ENCODE data around the gene STAT4. TPM values are rescaled to one million over a fixed set of nuclear protein-coding genes. Genes with fewer than 3 reads are reported as not detected.
A peak's percentile ranks its signal among the peaks of the same experiment; 100 is the strongest.

Gene STAT4, protein sequence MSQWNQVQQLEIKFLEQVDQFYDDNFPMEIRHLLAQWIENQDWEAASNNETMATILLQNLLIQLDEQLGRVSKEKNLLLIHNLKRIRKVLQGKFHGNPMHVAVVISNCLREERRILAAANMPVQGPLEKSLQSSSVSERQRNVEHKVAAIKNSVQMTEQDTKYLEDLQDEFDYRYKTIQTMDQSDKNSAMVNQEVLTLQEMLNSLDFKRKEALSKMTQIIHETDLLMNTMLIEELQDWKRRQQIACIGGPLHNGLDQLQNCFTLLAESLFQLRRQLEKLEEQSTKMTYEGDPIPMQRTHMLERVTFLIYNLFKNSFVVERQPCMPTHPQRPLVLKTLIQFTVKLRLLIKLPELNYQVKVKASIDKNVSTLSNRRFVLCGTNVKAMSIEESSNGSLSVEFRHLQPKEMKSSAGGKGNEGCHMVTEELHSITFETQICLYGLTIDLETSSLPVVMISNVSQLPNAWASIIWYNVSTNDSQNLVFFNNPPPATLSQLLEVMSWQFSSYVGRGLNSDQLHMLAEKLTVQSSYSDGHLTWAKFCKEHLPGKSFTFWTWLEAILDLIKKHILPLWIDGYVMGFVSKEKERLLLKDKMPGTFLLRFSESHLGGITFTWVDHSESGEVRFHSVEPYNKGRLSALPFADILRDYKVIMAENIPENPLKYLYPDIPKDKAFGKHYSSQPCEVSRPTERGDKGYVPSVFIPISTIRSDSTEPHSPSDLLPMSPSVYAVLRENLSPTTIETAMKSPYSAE
- total RNA-seq: 0.76 TPM
- long read RNA-seq, partial matches to known transcripts: 1 of 1 reads
- long read RNA-seq, other reads (novel, unspliced or antisense): 0 of 1 reads

DNA sequence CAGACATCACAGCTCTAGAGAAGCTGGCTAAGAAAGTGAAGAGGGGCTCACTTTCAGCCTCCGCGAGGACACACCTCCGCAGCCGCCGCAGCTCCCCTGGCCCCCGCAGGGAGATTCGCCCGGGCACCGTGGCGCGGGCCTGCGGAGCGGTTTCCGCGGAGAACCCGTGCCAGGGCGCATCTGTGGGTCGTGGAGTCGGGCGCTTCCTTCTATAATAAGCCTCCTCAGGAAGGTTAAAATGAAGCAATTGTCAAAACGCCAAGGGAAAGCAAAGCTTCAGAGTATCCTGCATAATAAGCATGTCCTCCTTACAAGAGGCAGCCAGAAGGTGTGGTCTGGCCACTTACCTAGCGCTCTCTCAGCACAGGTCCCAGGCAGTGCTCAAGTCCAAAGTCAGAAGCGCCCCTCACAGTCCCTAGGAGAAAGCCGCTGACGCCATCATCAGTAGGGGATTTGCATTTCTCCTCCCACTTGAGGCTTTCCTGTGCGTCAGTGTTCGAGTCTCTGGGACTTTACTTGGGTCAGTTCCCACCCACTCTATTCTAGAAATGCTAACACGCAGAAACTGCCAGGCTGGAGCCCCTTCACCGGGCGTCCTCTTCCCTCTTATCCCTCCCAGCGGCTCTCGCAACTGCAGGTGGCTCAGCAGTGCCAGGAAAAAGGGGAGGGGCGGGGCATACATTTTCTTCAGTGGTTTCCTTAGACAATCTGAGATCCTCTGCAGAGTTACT lies at the start of gene STAT4:
Gene STAT4 (minus strand): TSS at position 395 of the 731 bp plus-strand sequence. CDS start 2,791 bp downstream, outside the sequence.
- DNase-seq (ENCODE audit: missing footprints) (peak; percentile 77), ATAC-seq (peak; percentile 43)
- intact Hi-C loops (cut with DNase I): loop anchor here (10.0 kb wide), 1 partner anchor 366 kb away; no protein-coding TSS in a partner anchor

- no peak for DNase-seq (ENCODE audit: missing footprints)
- intact Hi-C loops (cut with DNase I): no loop called here
- ATAC-seq: no peak
Observed at GRCh38 chr2:191199929-191200512, 49.2 kb upstream of the STAT4 start.

- intact Hi-C loops (cut with DNase I): no loop called here
- ATAC-seq: no peak
- no peak for DNase-seq (ENCODE audit: missing footprints)
Observed at GRCh38 chr2:191198271-191198670, 47.5 kb upstream of the STAT4 start.

DNA sequence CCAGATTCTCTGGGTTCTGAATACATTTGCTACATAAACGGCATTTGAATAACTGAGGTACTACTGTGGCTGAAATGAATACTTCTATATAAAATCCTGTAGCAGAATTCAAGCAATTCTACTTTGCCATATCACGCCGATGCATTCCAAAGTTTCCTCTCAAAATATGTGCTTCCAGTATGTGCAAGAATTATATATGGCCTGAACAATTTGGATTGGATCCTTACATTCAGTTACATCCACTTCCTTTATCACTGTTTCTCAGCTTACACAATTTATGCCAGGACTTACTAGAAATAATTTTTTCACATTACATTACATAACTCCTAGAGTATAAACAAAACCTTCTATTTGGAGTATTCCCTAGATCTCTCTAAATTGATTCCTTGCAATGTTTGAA lies 46.3 kb upstream of the STAT4 start:
- intact Hi-C loops (cut with DNase I): no loop called here
- ATAC-seq: no peak

DNA sequence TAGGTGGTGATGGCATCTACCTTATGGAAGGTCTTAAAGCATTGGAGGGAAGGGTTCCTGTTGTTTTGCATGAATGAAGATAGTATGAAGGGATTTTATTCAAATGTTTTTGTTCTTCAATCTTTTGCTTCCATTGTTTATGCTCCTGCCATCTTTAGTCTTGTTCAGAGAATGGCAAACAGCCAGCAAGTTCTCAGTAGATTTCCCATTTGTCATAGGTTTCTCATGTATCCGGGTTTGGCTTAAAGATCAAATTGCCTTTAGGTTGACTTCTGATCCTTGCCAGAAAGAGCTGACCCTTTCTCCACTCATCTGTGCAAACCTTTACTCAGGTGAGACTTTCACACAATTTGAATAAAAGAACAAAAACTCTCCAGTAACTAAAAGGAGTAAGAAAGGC lies 44.2 kb upstream of the STAT4 start:
- intact Hi-C loops (cut with DNase I): no loop called here
- ATAC-seq: no peak
- DNase-seq (ENCODE audit: missing footprints): no peak

More for the DNA sequence above, 46.3 kb upstream of the STAT4 start:
- DNase-seq (ENCODE audit: missing footprints): no peak

DNA sequence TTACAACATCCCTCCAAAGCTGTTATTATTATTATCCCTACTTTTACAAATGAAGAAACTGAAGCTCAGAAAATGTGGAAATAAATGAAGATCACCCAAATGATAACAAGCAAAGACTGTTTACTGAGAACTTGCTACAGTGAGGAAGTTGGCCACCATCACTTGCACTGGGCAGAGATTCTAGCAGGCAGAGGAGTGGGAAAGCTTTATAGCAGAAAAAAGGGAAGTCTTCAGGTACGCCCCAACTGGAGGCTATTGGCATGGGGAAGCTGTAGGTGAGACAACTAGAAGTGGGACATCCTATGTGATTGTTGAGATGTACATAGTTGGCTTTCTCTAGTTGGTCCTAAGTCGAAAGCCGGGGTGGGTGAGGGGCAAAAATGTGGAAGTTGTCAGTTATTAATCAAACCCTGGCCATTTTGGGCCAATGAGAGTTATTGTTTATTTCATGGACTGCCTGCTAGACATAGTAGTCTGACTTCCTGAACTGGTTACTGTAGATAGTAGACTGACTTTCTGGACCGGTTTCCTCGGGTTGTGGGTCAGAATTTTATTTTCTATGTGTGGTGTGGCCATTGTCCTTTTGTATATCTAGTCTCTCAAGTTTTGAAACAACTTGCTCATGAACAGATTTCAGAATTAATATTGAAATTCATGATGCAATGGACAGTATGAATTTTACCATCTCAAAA lies 40.2 kb upstream of the STAT4 start:
- no peak for DNase-seq (ENCODE audit: missing footprints)
- intact Hi-C loops (cut with DNase I): no loop called here
- no peak for ATAC-seq

DNA sequence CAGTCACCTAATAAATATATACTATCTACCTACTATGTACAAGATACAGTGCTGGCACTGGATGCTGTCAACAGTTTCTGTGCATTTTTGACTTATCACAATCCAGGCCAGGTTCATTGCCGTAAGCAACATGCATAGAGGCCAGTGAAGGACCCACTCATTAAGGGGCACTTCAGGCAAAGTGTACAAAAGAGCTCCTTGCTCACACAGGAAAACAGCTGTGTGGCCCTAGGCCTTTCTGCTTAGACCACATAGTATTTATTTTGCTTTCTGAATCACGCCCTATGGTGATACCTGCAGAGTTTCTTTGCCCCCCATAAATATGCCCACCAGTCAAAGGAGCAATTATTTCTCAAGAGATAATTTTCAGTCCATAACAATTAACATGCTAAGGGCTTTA lies 39.6 kb upstream of the STAT4 start:
- DNase-seq (ENCODE audit: missing footprints) (no peak), ATAC-seq (no peak)
- intact Hi-C loops (cut with DNase I): no loop called here

- no peak for DNase-seq (ENCODE audit: missing footprints)
- no peak for ATAC-seq
- intact Hi-C loops (cut with DNase I): no loop called here
Observed at GRCh38 chr2:191189112-191189635, 38.4 kb upstream of the STAT4 start.

GRCh38 chr2:191188550-191189093 lies 37.8 kb upstream of the STAT4 start:
- ATAC-seq: no peak
- no peak for DNase-seq (ENCODE audit: missing footprints)
- intact Hi-C loops (cut with DNase I): no loop called here

- no peak for ATAC-seq
- intact Hi-C loops (cut with DNase I): no loop called here
- DNase-seq (ENCODE audit: missing footprints): no peak
Observed at GRCh38 chr2:191187105-191187829, 36.5 kb upstream of the STAT4 start.

- intact Hi-C loops (cut with DNase I): no loop called here
- ATAC-seq: no peak
Observed at GRCh38 chr2:191184457-191184856, 33.7 kb upstream of the STAT4 start.

GRCh38 chr2:191183516-191183915 lies 32.7 kb upstream of the STAT4 start:
- intact Hi-C loops (cut with DNase I): no loop called here
- ATAC-seq: no peak
- no peak for DNase-seq (ENCODE audit: missing footprints)

More at GRCh38 chr2:191184457-191184856, 33.7 kb upstream of the STAT4 start:
- no peak for DNase-seq (ENCODE audit: missing footprints)

- no peak for ATAC-seq
Observed at GRCh38 chr2:191183081-191183480, 32.3 kb upstream of the STAT4 start.

DNA sequence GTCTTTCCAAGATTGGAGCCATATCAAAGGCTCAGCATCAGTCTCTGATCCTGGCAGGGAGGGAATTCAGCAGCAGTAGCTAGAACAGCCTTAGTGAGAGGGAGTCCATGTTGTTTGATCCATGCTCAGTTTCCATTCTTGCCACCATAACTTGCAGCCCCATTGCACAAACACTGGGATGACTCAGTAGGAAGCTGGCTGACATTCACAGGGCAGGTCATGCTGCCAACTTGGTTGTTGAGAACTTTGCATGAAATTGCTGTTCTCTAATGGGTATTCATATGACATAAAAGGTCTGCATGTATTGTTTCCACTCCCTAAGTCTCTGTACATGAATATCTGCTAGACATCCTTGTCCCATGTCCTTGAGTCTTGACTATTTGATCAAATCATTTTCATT lies 29.9 kb upstream of the STAT4 start:
- intact Hi-C loops (cut with DNase I): no loop called here
- ATAC-seq (no peak), DNase-seq (ENCODE audit: missing footprints) (no peak)

More at GRCh38 chr2:191183081-191183480, 32.3 kb upstream of the STAT4 start:
- intact Hi-C loops (cut with DNase I): no loop called here
- no peak for DNase-seq (ENCODE audit: missing footprints)

DNA sequence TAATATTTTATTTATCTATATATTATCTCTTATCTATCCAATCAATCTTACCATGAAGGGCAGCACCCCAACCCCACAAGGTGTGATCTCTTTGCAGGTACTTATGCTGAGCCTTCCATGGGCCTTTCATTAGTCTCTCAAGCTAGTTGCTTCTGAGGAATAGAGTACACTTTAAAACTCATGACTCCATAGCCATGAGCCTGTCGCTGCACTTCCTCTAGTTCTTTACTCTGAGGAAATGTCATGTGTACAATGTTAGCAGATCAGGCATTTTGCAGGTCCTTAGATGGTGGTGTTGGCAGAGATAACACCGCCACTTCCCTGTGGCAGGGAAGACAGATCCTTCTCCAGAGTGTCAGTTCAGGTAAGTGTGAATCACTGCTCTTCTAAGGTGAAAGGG lies 29.5 kb upstream of the STAT4 start:
- ATAC-seq: no peak
- intact Hi-C loops (cut with DNase I): no loop called here
- no peak for DNase-seq (ENCODE audit: missing footprints)

DNA sequence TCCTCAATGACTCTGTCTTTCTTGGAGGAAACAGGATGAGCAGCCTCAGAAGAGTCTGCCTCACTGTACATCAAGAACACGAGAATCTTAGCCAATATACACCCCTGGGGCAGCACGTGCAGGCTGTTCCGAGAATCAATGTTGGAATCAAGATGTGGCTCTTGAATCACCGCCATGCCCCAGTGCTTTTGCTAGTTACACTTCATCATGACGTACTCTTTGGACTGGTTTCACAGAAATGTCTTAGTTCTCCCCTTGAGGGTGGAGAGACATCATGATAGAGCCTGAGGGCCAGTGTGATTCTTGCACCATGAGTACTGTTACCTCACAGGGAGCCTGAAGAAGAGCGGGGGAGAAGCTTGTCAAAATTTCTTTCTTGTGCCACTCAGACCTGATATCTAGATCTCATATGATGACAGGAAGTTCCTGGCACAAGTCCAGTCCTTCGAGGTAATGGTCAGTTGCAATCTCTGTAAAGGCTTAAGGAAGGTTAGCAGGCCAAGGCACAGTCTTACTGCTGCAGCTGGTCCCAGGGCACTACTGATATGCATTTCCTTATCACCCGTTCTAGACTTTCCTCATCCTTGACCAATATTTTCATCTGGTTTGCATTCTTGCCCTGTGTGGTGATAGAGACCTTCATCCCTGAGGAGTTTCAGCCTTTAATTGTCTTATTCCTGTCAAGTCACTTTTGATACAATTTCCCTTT lies 28.2 kb upstream of the STAT4 start:
- intact Hi-C loops (cut with DNase I): no loop called here
- DNase-seq (ENCODE audit: missing footprints) (peak; percentile 74), ATAC-seq (peak; percentile 96)
